GM23338 (cell line): ENCODE results near the gene IL18BP. TPM values are rescaled to one million over a fixed set of nuclear protein-coding genes. Genes with fewer than 3 reads are reported as not detected.

ENCODE experiments used
- ATAC-seq: fragments of 200-7000 bp; cut with Tn5 transposase; 3 replicates; pipeline ENCODE4 v1.9.1; 2020
- DNase-seq: peaks from one replicate; pipeline ENCODE4 v3.0.0-alpha.2; 2015; ENCODE audit warnings: low spot score
- H2AFZ ChIP-seq: fragments of 200-600 bp; sonication (generic); 2 replicates; pipeline ENCODE4 v1.8.0; 2016; ENCODE audit warnings: antibody characterized with exemption, mild to moderate bottlenecking, moderate library complexity
- H3F3A ChIP-seq: fragments of 200-600 bp; sonication (generic); replicated peaks from 2 replicates; pipeline ENCODE4 v1.8.0; 2017; ENCODE audit warnings: antibody characterized with exemption, mixed run types, low read depth
- H3K27ac ChIP-seq: fragments of 200-600 bp; sonication (generic); 2 replicates; pipeline ENCODE4 v1.6.1; 2016; ENCODE audit warnings: low read depth
- H3K27me3 ChIP-seq: fragments of 200-600 bp; sonication (generic); 2 replicates; pipeline ENCODE4 v1.8.0; 2016; ENCODE audit warnings: mild to moderate bottlenecking, mixed run types, moderate library complexity; ENCODE audit not compliant: insufficient read depth
- H3K36me3 ChIP-seq: fragments of 200-600 bp; sonication (generic); 2 replicates; pipeline ENCODE4 v1.8.0; 2016; ENCODE audit warnings: mild to moderate bottlenecking; ENCODE audit not compliant: insufficient read depth
- H3K4me1 ChIP-seq: fragments of 200-600 bp; sonication (generic); 2 replicates; pipeline ENCODE4 v1.8.0; 2016; ENCODE audit warnings: mild to moderate bottlenecking, moderate library complexity; ENCODE audit not compliant: insufficient read depth
- H3K4me2 ChIP-seq: fragments of 200-600 bp; sonication (generic); 2 replicates; pipeline ENCODE4 v1.7.1; 2017; ENCODE audit warnings: mixed run types
- H3K4me3 ChIP-seq: fragments of 200-600 bp; sonication (generic); 2 replicates; pipeline ENCODE4 v1.6.1; 2016; ENCODE audit warnings: mixed run types
- H3K79me2 ChIP-seq: fragments of 200-600 bp; sonication (generic); replicated peaks from 2 replicates; pipeline ENCODE4 v1.8.0; 2017; ENCODE audit warnings: mild to moderate bottlenecking; ENCODE audit not compliant: insufficient read depth
- H3K9me2 ChIP-seq: fragments of 200-600 bp; sonication (generic); 2 replicates; pipeline ENCODE4 v1.8.0; 2017; ENCODE audit not compliant: insufficient read depth
- H4K20me1 ChIP-seq: fragments of 200-600 bp; sonication (generic); replicated peaks from 2 replicates; pipeline ENCODE4 v1.8.0; 2017; ENCODE audit warnings: mild to moderate bottlenecking; ENCODE audit not compliant: insufficient read depth
- H3K27ac Mint-ChIP-seq: 2 replicates; pipeline ENCODE4 v1.8.0; 2020; ENCODE audit warnings: inconsistent platforms, mild to moderate bottlenecking, moderate library complexity, mixed read lengths
- H3K27me3 Mint-ChIP-seq: 3 replicates; pipeline ENCODE4 v1.8.0; 2022; ENCODE audit warnings: low read depth, mild to moderate bottlenecking, moderate library complexity, mixed read lengths, inconsistent platforms; ENCODE audit not compliant: insufficient read depth, poor library complexity
- H3K36me3 Mint-ChIP-seq: 3 replicates; pipeline ENCODE4 v1.8.0; 2021; ENCODE audit warnings: low read depth, mild to moderate bottlenecking, inconsistent platforms, moderate library complexity, mixed read lengths
- H3K4me1 Mint-ChIP-seq: 3 replicates; pipeline ENCODE4 v1.8.0; 2020; ENCODE audit warnings: mild to moderate bottlenecking, inconsistent platforms, mixed read lengths
- H3K4me3 Mint-ChIP-seq: 3 replicates; pipeline ENCODE4 v1.8.0; 2021; ENCODE audit warnings: moderate library complexity, mild to moderate bottlenecking, inconsistent platforms, mixed read lengths
- H3K9me3 Mint-ChIP-seq: 3 replicates; pipeline ENCODE4 v1.8.0; 2020; ENCODE audit warnings: moderate library complexity, mild to moderate bottlenecking, inconsistent platforms, mixed read lengths
- CREB1 ChIP-seq: fragments of 250-450 bp; sonication (Bioruptor Pico); IDR thresholded peaks from 2 replicates; pipeline ENCODE4 v1.5.0; 2020; ENCODE audit warnings: low read depth, mild to moderate bottlenecking, moderate library complexity
- EZH2 ChIP-seq: fragments of 200-600 bp; sonication (generic); IDR thresholded peaks from one replicate; pipeline ENCODE4 v1.8.0; 2017; ENCODE audit warnings: antibody characterized with exemption, mild to moderate bottlenecking, low read depth; ENCODE audit not compliant: unreplicated experiment
- EZH2phosphoT487 ChIP-seq: fragments of 200-600 bp; sonication (generic); IDR thresholded peaks from one replicate; pipeline ENCODE4 v1.8.1; 2018; ENCODE audit warnings: antibody characterized with exemption; ENCODE audit not compliant: unreplicated experiment
- JUNB ChIP-seq: IDR thresholded peaks from one replicate; pipeline ENCODE4 v1.6.1; 2016; ENCODE audit warnings: antibody characterized with exemption; ENCODE audit not compliant: unreplicated experiment
- NANOG ChIP-seq: IDR thresholded peaks from 2 replicates; pipeline ENCODE4 v1.6.1; 2016; ENCODE audit warnings: antibody characterized with exemption, borderline replicate concordance
- POLR2AphosphoS5 ChIP-seq: IDR thresholded peaks from 2 replicates; pipeline ENCODE4 v1.6.1; 2016; ENCODE audit warnings: antibody characterized with exemption, low read depth
- REST ChIP-seq: IDR thresholded peaks from one replicate; pipeline ENCODE4 v1.6.1; 2018; ENCODE audit warnings: antibody characterized with exemption; ENCODE audit not compliant: unreplicated experiment
- STAT1 ChIP-seq: IDR thresholded peaks from one replicate; pipeline ENCODE4 v1.6.1; 2016; ENCODE audit warnings: antibody characterized with exemption; ENCODE audit not compliant: unreplicated experiment
- ZNF114 ChIP-seq: fragments of 250-450 bp; sonication (Bioruptor Pico); IDR thresholded peaks from 2 replicates; pipeline ENCODE4 v1.5.0; 2020; ENCODE audit warnings: mild to moderate bottlenecking, moderate library complexity
- ZNF331 ChIP-seq: fragments of 250-450 bp; sonication (Bioruptor Pico); IDR thresholded peaks from 2 replicates; pipeline ENCODE4 v1.5.0; 2020; ENCODE audit warnings: low read depth, mild to moderate bottlenecking, moderate library complexity
- polyA plus RNA-seq: library from polyadenylated mRNA; unstranded; fragments of >200 nt; fragmentation: Nextera tagmentation; extraction: Ambion mirVana; gene quantifications from 2 replicates; pipeline ENCODE4 v1.2.1, GENCODE V29; 2016
- total RNA-seq: library from RNA; depleted of rRNA; stranded (reverse); fragments of >200 nt; shearing (Covaris generic); gene quantifications from 2 replicates; pipeline ENCODE4 v1.2.3, GENCODE V29; 2014
- TF ChIP-seq, protein P1 (sequence below): fragments of 250-450 bp; sonication (Bioruptor Pico); IDR thresholded peaks from 2 replicates; pipeline ENCODE4 v1.5.0; 2020; ENCODE audit warnings: mild to moderate bottlenecking, moderate library complexity
- TF ChIP-seq, protein P2 (sequence below), 2 experiments: fragments of 200-600 bp in 1 of 2; sonication (generic) in 1 of 2; conservative IDR thresholded peaks; 2 replicates each; pipeline versions ENCODE4 v1.5.1 to v1.6.1; 2016 to 2017; ENCODE audit warnings: antibody characterized with exemption in 2 of 2, low read depth in 2 of 2, mild to moderate bottlenecking in 2 of 2, moderate library complexity in 1 of 2
- TF ChIP-seq, protein P3 (sequence below): IDR thresholded peaks from 2 replicates; pipeline ENCODE4 v1.6.1; 2016; ENCODE audit warnings: antibody characterized with exemption

Gene IL18BP
- total and polyA plus RNA-seq, 2 experiments from 2014 or later = 3.8 to 11.2 TPM

DNA sequence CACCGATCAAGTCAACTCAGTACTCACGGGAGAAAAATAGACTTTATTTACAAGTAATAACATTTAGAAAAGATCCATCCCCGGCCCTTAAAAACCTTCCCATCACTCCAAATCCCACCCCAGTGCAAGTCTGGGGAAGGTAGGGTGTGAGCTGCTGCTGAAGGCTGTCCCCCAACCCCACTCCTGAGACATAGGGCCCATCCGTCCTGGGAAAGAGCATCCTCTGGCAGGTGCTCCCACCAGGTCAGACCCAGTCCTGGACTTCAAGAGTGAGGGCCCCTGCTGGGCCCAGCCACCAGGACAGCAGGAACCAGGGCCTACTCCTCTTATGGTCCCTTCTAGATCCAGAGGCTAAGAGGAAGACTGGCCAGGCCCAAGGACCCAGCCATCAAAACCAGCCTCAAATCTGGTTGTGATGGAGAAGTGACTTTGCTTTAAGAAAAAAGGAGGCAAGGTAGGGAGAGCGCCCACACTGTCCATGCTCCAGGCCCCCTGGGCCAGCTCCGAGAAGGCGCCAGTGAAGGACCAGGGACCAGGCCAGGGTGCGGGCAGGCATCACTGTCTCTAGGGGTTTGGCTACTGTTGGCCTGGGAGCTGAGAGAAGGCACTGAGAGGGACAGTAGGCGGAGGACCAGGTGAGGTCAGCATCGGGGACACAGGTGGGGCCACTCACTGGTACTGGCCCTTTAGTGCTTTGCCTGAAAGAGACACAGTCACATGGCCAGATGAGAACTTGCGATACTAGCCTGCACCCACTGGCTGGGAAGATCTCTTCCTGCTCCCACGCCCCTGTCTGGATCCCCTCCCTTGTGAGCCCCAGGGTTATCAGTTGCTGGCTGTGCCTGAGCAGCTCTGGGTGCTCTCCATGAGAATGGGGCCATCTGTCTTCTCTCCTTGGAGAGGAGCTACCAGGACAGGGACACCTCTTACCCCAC, 4.4 kb downstream of the IL18BP start:
- ATAC-seq (no peak), DNase-seq (no peak)
- Mint-ChIP-seq H3K4me3 (no peak overlapping the region), H3K27ac (no peak overlapping the region), H3K9me3 (peaks cover 2% of the 10 kb centered on the region; the same call in 1 of the 3 replicates), H3K27me3 (peaks cover 34% of the 10 kb centered on the region), H3K36me3 (peaks cover 69% of the 10 kb centered on the region), H3K4me1 (no peaks in the 10 kb centered on the region; the same call in 2 of the 3 replicates)
- H3K4me1 ChIP-seq = no peaks in the 10 kb centered on the region
- no peaks in the 10 kb centered on the region; the same call in none of the 2 replicates for H3F3A ChIP-seq
- peaks cover 9% of the 10 kb centered on the region; the same call in 1 of the 2 replicates for H3K36me3 ChIP-seq
- no peak overlapping the region for H3K4me3 ChIP-seq
- peaks cover 21% of the 10 kb centered on the region for H4K20me1 ChIP-seq
- no peak overlapping the region for H3K4me2 ChIP-seq
- TF ChIP-seq, protein P1, sequence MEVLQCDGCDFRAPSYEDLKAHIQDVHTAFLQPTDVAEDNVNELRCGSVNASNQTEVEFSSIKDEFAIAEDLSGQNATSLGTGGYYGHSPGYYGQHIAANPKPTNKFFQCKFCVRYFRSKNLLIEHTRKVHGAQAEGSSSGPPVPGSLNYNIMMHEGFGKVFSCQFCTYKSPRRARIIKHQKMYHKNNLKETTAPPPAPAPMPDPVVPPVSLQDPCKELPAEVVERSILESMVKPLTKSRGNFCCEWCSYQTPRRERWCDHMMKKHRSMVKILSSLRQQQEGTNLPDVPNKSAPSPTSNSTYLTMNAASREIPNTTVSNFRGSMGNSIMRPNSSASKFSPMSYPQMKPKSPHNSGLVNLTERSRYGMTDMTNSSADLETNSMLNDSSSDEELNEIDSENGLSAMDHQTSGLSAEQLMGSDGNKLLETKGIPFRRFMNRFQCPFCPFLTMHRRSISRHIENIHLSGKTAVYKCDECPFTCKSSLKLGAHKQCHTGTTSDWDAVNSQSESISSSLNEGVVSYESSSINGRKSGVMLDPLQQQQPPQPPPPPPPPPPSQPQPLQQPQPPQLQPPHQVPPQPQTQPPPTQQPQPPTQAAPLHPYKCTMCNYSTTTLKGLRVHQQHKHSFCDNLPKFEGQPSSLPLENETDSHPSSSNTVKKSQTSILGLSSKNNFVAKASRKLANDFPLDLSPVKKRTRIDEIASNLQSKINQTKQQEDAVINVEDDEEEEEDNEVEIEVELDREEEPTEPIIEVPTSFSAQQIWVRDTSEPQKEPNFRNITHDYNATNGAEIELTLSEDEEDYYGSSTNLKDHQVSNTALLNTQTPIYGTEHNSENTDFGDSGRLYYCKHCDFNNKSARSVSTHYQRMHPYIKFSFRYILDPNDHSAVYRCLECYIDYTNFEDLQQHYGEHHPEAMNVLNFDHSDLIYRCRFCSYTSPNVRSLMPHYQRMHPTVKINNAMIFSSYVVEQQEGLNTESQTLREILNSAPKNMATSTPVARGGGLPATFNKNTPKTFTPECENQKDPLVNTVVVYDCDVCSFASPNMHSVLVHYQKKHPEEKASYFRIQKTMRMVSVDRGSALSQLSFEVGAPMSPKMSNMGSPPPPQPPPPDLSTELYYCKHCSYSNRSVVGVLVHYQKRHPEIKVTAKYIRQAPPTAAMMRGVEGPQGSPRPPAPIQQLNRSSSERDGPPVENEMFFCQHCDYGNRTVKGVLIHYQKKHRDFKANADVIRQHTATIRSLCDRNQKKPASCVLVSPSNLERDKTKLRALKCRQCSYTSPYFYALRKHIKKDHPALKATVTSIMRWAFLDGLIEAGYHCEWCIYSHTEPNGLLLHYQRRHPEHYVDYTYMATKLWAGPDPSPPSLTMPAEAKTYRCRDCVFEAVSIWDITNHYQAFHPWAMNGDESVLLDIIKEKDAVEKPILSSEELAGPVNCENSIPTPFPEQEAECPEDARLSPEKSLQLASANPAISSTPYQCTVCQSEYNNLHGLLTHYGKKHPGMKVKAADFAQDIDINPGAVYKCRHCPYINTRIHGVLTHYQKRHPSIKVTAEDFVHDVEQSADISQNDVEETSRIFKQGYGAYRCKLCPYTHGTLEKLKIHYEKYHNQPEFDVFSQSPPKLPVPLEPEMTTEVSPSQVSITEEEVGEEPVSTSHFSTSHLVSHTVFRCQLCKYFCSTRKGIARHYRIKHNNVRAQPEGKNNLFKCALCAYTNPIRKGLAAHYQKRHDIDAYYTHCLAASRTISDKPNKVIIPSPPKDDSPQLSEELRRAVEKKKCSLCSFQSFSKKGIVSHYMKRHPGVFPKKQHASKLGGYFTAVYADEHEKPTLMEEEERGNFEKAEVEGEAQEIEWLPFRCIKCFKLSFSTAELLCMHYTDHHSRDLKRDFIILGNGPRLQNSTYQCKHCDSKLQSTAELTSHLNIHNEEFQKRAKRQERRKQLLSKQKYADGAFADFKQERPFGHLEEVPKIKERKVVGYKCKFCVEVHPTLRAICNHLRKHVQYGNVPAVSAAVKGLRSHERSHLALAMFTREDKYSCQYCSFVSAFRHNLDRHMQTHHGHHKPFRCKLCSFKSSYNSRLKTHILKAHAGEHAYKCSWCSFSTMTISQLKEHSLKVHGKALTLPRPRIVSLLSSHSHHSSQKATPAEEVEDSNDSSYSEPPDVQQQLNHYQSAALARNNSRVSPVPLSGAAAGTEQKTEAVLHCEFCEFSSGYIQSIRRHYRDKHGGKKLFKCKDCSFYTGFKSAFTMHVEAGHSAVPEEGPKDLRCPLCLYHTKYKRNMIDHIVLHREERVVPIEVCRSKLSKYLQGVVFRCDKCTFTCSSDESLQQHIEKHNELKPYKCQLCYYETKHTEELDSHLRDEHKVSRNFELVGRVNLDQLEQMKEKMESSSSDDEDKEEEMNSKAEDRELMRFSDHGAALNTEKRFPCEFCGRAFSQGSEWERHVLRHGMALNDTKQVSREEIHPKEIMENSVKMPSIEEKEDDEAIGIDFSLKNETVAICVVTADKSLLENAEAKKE = no peak
- TF ChIP-seq JUNB (no peak), CREB1 (CRISPR knock-in tag) (no peak), POLR2AphosphoS5 (no peak; the same call in none of the 2 replicates), STAT1 (no peak), ZNF114 (CRISPR knock-in tag) (no peak), REST (no peak), NANOG (no peak), ZNF331 (no peak), EZH2 (no peak), EZH2phosphoT487 (no peak)
- TF ChIP-seq, protein P2, sequence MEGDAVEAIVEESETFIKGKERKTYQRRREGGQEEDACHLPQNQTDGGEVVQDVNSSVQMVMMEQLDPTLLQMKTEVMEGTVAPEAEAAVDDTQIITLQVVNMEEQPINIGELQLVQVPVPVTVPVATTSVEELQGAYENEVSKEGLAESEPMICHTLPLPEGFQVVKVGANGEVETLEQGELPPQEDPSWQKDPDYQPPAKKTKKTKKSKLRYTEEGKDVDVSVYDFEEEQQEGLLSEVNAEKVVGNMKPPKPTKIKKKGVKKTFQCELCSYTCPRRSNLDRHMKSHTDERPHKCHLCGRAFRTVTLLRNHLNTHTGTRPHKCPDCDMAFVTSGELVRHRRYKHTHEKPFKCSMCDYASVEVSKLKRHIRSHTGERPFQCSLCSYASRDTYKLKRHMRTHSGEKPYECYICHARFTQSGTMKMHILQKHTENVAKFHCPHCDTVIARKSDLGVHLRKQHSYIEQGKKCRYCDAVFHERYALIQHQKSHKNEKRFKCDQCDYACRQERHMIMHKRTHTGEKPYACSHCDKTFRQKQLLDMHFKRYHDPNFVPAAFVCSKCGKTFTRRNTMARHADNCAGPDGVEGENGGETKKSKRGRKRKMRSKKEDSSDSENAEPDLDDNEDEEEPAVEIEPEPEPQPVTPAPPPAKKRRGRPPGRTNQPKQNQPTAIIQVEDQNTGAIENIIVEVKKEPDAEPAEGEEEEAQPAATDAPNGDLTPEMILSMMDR (conservative IDR thresholded peaks at IDR 0.05; ENCODE audit: low read depth in 2 of 2) = no peak
- TF ChIP-seq, protein P3, sequence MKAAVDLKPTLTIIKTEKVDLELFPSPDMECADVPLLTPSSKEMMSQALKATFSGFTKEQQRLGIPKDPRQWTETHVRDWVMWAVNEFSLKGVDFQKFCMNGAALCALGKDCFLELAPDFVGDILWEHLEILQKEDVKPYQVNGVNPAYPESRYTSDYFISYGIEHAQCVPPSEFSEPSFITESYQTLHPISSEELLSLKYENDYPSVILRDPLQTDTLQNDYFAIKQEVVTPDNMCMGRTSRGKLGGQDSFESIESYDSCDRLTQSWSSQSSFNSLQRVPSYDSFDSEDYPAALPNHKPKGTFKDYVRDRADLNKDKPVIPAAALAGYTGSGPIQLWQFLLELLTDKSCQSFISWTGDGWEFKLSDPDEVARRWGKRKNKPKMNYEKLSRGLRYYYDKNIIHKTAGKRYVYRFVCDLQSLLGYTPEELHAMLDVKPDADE = no peak
- no peaks in the 10 kb centered on the region for H3K9me2 ChIP-seq
- no peaks in the 10 kb centered on the region for H3K79me2 ChIP-seq
- no peak overlapping the region for H2AFZ ChIP-seq
- no peaks in the 10 kb centered on the region for H3K27me3 ChIP-seq
- no peak overlapping the region for H3K27ac ChIP-seq
